ENCODE measurements around the gene LCN12.
A peak's percentile ranks its signal among the peaks of the same experiment; 100 is the strongest.

The LCN12 gene

DNA sequence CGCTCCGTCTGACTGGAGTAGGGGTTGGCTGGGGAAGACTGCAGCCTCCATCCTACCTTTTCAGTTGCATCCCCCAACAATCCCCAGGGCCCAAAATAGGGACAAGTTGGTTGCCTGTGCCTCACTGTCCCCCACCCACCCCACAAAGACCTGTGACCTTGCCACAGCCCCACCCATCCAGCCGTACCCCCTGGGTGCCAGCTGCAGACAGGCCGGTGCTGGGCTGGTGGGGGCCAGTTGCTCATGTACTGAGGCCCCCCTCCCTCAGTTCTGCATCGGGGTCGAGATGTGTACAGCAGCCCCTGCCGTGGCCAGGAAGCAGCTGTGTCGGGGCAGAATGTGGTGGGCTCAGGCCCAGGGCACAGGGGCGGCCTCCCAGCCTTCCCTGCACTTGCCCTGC is 31.1 kb downstream of the LCN12 start:
- TF ChIP-seq, protein P1, sequence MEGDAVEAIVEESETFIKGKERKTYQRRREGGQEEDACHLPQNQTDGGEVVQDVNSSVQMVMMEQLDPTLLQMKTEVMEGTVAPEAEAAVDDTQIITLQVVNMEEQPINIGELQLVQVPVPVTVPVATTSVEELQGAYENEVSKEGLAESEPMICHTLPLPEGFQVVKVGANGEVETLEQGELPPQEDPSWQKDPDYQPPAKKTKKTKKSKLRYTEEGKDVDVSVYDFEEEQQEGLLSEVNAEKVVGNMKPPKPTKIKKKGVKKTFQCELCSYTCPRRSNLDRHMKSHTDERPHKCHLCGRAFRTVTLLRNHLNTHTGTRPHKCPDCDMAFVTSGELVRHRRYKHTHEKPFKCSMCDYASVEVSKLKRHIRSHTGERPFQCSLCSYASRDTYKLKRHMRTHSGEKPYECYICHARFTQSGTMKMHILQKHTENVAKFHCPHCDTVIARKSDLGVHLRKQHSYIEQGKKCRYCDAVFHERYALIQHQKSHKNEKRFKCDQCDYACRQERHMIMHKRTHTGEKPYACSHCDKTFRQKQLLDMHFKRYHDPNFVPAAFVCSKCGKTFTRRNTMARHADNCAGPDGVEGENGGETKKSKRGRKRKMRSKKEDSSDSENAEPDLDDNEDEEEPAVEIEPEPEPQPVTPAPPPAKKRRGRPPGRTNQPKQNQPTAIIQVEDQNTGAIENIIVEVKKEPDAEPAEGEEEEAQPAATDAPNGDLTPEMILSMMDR (IDR thresholded peaks at IDR 0.05; ENCODE audit: unreplicated experiment in 3 of 3) = no peak
- H3K27me3 Mint-ChIP-seq (ENCODE audit: low read depth) = peaks cover 5% of the 10 kb centered on the region
- H3K4me1 Mint-ChIP-seq = peaks cover 8% of the 10 kb centered on the region
- no peaks in the 10 kb centered on the region for H3K36me3 Mint-ChIP-seq (ENCODE audit: low read depth)
- no peak overlapping the region for H3K4me3 Mint-ChIP-seq
- H3K9me3 Mint-ChIP-seq = no peaks in the 10 kb centered on the region
- H3K27ac Mint-ChIP-seq = no peak overlapping the region

DNA sequence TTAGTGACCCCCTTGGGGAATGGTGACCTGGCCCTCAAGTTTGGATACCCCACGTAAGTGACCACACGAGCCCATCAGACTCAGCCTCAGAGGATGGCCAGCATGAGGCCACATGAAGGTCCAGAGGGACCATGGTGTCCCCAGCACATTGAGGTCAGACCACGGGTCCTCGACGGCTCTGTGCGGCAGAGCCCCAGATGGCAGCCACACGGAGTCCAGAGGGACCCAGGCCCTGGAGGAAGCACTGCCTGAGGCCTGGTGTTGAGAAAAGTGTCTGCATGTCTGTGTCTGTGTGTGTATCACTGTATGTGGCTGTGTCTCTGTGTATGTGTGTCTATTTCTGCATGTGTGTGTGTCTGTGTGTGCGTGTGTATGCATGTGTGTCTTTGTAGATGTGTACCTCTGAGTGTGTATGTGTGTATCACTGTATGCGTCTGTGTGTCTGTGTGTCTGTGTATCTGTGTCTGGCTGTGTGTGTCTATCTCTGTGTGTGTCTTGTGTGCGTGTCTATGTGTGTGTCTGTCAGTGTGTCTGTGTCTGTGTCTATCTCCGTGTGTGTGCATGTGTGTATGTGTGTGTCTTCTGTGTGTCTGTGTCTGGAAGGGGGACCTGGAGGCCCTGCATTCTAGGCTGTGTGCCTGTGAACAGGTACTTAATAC is 31.7 kb downstream of the LCN12 start:
- Mint-ChIP-seq H3K4me1 (peaks cover 8% of the 10 kb centered on the region), H3K9me3 (no peaks in the 10 kb centered on the region), H3K27ac (peak overlapping the region in 1 of 3 experiments; percentile 13), H3K4me3 (peak overlapping the region in 2 of 3 experiments; percentile 2 to 6), H3K27me3 (ENCODE audit: low read depth) (peaks cover 6% of the 10 kb centered on the region), H3K36me3 (ENCODE audit: low read depth) (no peaks in the 10 kb centered on the region)
- TF ChIP-seq, protein P1 (IDR thresholded peaks at IDR 0.05; ENCODE audit: unreplicated experiment in 3 of 3) = no peak

GRCh38 chr9:136984464-136985026 is 32.5 kb downstream of the LCN12 start:
- no peak overlapping the region for H3K4me3 Mint-ChIP-seq
- H3K27ac Mint-ChIP-seq = no peak overlapping the region
- TF ChIP-seq, protein P1 (IDR thresholded peaks at IDR 0.05; ENCODE audit: unreplicated experiment in 3 of 3) = no peak
- H3K9me3 Mint-ChIP-seq = no peaks in the 10 kb centered on the region
- H3K4me1 Mint-ChIP-seq = peaks cover 8% of the 10 kb centered on the region
- H3K36me3 Mint-ChIP-seq (ENCODE audit: low read depth) = no peaks in the 10 kb centered on the region
- H3K27me3 Mint-ChIP-seq (ENCODE audit: low read depth) = peaks cover 12% of the 10 kb centered on the region

DNA sequence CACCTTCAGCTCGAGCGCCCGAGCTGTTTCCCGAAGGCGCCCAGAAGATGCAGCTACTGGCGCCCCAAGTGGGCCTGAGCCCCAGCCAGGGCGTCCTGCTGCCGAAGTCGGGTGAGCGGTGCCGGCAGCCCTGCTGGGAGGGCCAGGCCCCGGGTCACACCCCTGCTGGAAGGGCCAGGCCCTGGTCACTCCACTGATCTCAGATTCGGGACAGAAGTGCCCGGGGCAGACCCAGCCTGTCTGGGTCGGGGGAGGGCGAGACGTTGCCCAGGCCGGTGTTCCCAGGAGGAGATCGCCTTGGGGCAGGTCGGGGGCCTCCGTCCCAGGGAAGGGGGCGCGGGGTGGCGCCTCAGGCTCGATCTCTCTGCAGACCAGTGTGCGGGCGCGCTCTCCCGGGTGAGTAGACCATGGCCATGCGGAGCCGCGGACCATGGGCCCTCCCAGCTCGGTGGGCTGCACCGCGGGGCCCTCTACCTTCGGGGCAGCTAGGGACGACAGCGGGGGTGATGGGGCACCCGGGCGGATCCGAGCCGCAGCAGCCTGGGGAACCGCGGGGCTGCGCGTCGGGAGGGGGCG is 33.0 kb downstream of the LCN12 start:
- no peaks in the 10 kb centered on the region for H3K36me3 Mint-ChIP-seq (ENCODE audit: low read depth)
- H3K9me3 Mint-ChIP-seq = no peaks in the 10 kb centered on the region
- no peak overlapping the region for H3K27ac Mint-ChIP-seq
- H3K27me3 Mint-ChIP-seq (ENCODE audit: low read depth) = peaks cover 12% of the 10 kb centered on the region
- TF ChIP-seq, protein P1 (IDR thresholded peaks at IDR 0.05; ENCODE audit: unreplicated experiment in 3 of 3) = no peak
- H3K4me1 Mint-ChIP-seq = peaks cover 8% of the 10 kb centered on the region
- H3K4me3 Mint-ChIP-seq = no peak overlapping the region

DNA sequence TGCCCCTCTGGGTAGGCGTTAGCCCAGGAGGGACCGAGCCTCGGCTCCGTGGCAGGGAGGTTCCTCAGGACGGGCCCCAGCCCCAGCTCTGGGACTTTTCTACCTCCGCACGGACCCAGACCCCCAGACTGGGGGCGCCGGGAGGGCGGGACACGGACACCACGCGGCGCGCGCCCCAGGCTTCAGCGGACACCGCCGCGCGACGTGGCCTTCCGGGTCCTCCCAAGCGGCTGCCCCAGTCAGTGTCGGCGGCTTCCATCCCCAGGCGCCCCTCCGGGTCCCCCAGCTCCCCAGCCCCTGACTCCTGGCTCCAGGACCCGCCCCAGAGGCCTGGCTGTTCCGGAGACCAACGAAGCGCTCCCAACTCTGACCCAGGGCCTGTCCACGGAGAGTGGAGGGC is 33.8 kb downstream of the LCN12 start:
- H3K4me1 Mint-ChIP-seq = peaks cover 8% of the 10 kb centered on the region
- TF ChIP-seq, protein P1 (IDR thresholded peaks at IDR 0.05; ENCODE audit: unreplicated experiment in 3 of 3) = no peak
- no peak overlapping the region for H3K27ac Mint-ChIP-seq
- no peak overlapping the region for H3K4me3 Mint-ChIP-seq
- peaks cover 12% of the 10 kb centered on the region for H3K27me3 Mint-ChIP-seq (ENCODE audit: low read depth)
- no peaks in the 10 kb centered on the region for H3K9me3 Mint-ChIP-seq
- H3K36me3 Mint-ChIP-seq (ENCODE audit: low read depth) = no peaks in the 10 kb centered on the region
